ENCODE measurements around the gene LRMDA. TPM values are rescaled to one million over a fixed set of nuclear protein-coding genes. Genes with fewer than 3 reads are reported as not detected.
A peak's percentile ranks its signal among the peaks of the same experiment; 100 is the strongest.

Gene LRMDA
- total and polyA plus RNA-seq, 2 of the 13 experiments (the other 11 are each of a cell fraction or from before 2014, with no cell fraction given) = 13.4 to 22.0 TPM

- TF ChIP-seq MLXIP (CRISPR knock-in tag; IDR thresholded peaks at IDR 0.05; ENCODE audit: borderline replicate concordance) (0 out of 2 replicates have a peak, but pooled peaks have one; percentile 40), ARID4A (CRISPR knock-in tag; IDR thresholded peaks at IDR 0.05; ENCODE audit: borderline replicate concordance) (peak; percentile 43; the same call in 1 of the 2 replicates), HNF1B (CRISPR knock-in tag; IDR thresholded peaks at IDR 0.05) (no peak; the same call in 1 of the 2 replicates), ZNF740 (CRISPR knock-in tag; IDR thresholded peaks at IDR 0.05) (peak; percentile 41; the same call in 1 of the 2 replicates), FOXO1 (CRISPR knock-in tag; IDR thresholded peaks at IDR 0.05) (no peak), MEF2D (CRISPR knock-in tag; IDR thresholded peaks at IDR 0.05) (no peak), ZNF281 (CRISPR knock-in tag; IDR thresholded peaks at IDR 0.05; ENCODE audit: borderline replicate concordance) (no peak; the same call in 1 of the 2 replicates), TCF7 (IDR thresholded peaks at IDR 0.05; ENCODE audit: low read depth) (no peak), ZFAT (CRISPR knock-in tag; conservative IDR thresholded peaks at IDR 0.05) (no peak), ZNF782 (CRISPR knock-in tag; IDR thresholded peaks at IDR 0.05; ENCODE audit: borderline replicate concordance) (no peak), ZBTB3 (CRISPR knock-in tag; IDR thresholded peaks at IDR 0.05; ENCODE audit: borderline replicate concordance, low read depth) (peak; percentile 44; the same call in 1 of the 2 replicates), SMARCC2 (IDR thresholded peaks at IDR 0.05) (no peak), PAF1 (CRISPR knock-in tag; IDR thresholded peaks at IDR 0.05) (no peak), KAT8 (CRISPR knock-in tag; IDR thresholded peaks at IDR 0.05) (peak; percentile 15), MXD4 (CRISPR knock-in tag; IDR thresholded peaks at IDR 0.05) (no peak)
Observed at GRCh38 chr10:75403939-75404814, 27.2 kb upstream of the LRMDA start (continued).

Data from HepG2 (cell line).